ENCODE measurements around the gene MCF2L2.
"Not testable (repeated sequence)": the region's sequence is repeated elsewhere in the genome, so short reads cannot be mapped to it uniquely, and the experiment has no call there.

Gene MCF2L2

GRCh38 chr3:183195266-183195665, 233.2 kb downstream of the MCF2L2 start:
- no peak for DNase-seq

GRCh38 chr3:183193762-183194689, 234.4 kb downstream of the MCF2L2 start:
- DNase-seq, result no peak

GRCh38 chr3:183192650-183193300, 235.6 kb downstream of the MCF2L2 start:
- no peak for DNase-seq

GRCh38 chr3:183189641-183190040, 238.8 kb downstream of the MCF2L2 start:
- DNase-seq, result no peak

- peak in 1 of 2 donors; percentile 44 for DNase-seq
Measured at GRCh38 chr3:183188895-183189462, 239.4 kb downstream of the MCF2L2 start.

GRCh38 chr3:183185696-183186095, 242.7 kb downstream of the MCF2L2 start:
- DNase-seq, result no peak

GRCh38 chr3:183182732-183183610, 245.4 kb downstream of the MCF2L2 start:
- DNase-seq, result no peak

GRCh38 chr3:183182073-183182472, 246.3 kb downstream of the MCF2L2 start:
- no peak for DNase-seq

- no peak for DNase-seq
Measured at GRCh38 chr3:183181606-183182005, 246.8 kb downstream of the MCF2L2 start.

GRCh38 chr3:183180784-183181295, 247.6 kb downstream of the MCF2L2 start:
- no peak for DNase-seq

- no peak for DNase-seq
Measured at GRCh38 chr3:183180110-183180783, 248.2 kb downstream of the MCF2L2 start.

- not testable (repeated sequence) for DNase-seq
Measured at GRCh38 chr3:183179550-183179908, 248.9 kb downstream of the MCF2L2 start.

- DNase-seq, result peak; percentile 17 to 27
Measured at GRCh38 chr3:183178833-183179549, 249.4 kb downstream of the MCF2L2 start.

- no peak for DNase-seq
Measured at GRCh38 chr3:183178512-183178832, 249.9 kb downstream of the MCF2L2 start.

- DNase-seq, result no peak
Measured at GRCh38 chr3:183172051-183172639, 256.3 kb downstream of the MCF2L2 start.

- not testable (repeated sequence) for DNase-seq
Measured at GRCh38 chr3:183167975-183168374, 260.4 kb downstream of the MCF2L2 start.

- DNase-seq, result no peak
Measured at GRCh38 chr3:183163563-183163962, 264.9 kb downstream of the MCF2L2 start.

- DNase-seq, result peak; percentile 27 to 58
Measured at GRCh38 chr3:183161552-183162336, 266.7 kb downstream of the MCF2L2 start.

- DNase-seq, result no peak
Measured at GRCh38 chr3:183160616-183161015, 267.8 kb downstream of the MCF2L2 start.

- no peak for DNase-seq
Measured at GRCh38 chr3:183159333-183159732, 269.1 kb downstream of the MCF2L2 start.
